ENCODE data around the gene WDR5.

The WDR5 gene

GRCh38 chr9:134176599-134176968, 40.7 kb downstream of the WDR5 start:
- POLR2A ChIA-PET, result no interaction called here
- DNase-seq (ENCODE audit: extremely low spot score), result no peak
- CTCF ChIA-PET, result interaction anchor here (0.6 to 1.7 kb wide), 3 partner anchors 14 to 1329 kb away, joined by 3 to 6 read pairs (median 4); no protein-coding TSS in a partner anchor
- TF ChIP-seq ELF4 (IDR thresholded peaks at IDR 0.05) (no peak), CTBP1 (IDR thresholded peaks at IDR 0.05; ENCODE audit: borderline replicate concordance) (no peak), SP1 (IDR thresholded peaks at IDR 0.05) (no peak), TARDBP (IDR thresholded peaks at IDR 0.05) (no peak), HDGF (IDR thresholded peaks at IDR 0.05; ENCODE audit: borderline replicate concordance) (no peak), NFRKB (IDR thresholded peaks at IDR 0.05) (no peak), BHLHE40 (IDR thresholded peaks at IDR 0.05; ENCODE audit: borderline replicate concordance) (no peak), ZNF384 (IDR thresholded peaks at IDR 0.05) (no peak), LEF1 (IDR thresholded peaks at IDR 0.05; ENCODE audit: borderline replicate concordance) (no peak), FOXA1 (IDR thresholded peaks at IDR 0.05) (no peak), FOXM1 (IDR thresholded peaks at IDR 0.05; ENCODE audit: borderline replicate concordance) (no peak), PKNOX1 (IDR thresholded peaks at IDR 0.05) (no peak), ARNT (IDR thresholded peaks at IDR 0.05) (no peak)

- CTCF ChIA-PET, result no interaction called here
- POLR2A ChIA-PET, result no interaction called here
- TF ChIP-seq ZNF384 (IDR thresholded peaks at IDR 0.05), result no peak
- no peak for TF ChIP-seq ELF4 (IDR thresholded peaks at IDR 0.05)
- TF ChIP-seq NFRKB (IDR thresholded peaks at IDR 0.05), result no peak
- no peak for DNase-seq (ENCODE audit: extremely low spot score)
These were observed 41.3 kb downstream of the WDR5 start for GRCh38 chr9:134177186-134177585.

GRCh38 chr9:134177624-134178393, 41.9 kb downstream of the WDR5 start:
- CTCF ChIA-PET, result interaction anchor here (0.6 kb wide), 1 partner anchor 185 kb away, joined by 3 read pairs; no protein-coding TSS in a partner anchor
- no peak for TF ChIP-seq FOXA1 (IDR thresholded peaks at IDR 0.05)
- TF ChIP-seq BHLHE40 (IDR thresholded peaks at IDR 0.05; ENCODE audit: borderline replicate concordance), result no peak
- no peak for TF ChIP-seq TARDBP (IDR thresholded peaks at IDR 0.05)
- TF ChIP-seq L3MBTL2 (conservative IDR thresholded peaks at IDR 0.05), result no peak
- TF ChIP-seq ZNF384 (IDR thresholded peaks at IDR 0.05), result no peak
- no peak for TF ChIP-seq FOXK2 (IDR thresholded peaks at IDR 0.05)
- no peak for TF ChIP-seq LEF1 (IDR thresholded peaks at IDR 0.05; ENCODE audit: borderline replicate concordance)
- TF ChIP-seq ELF4 (IDR thresholded peaks at IDR 0.05), result no peak
- no peak for TF ChIP-seq PKNOX1 (IDR thresholded peaks at IDR 0.05)
- no peak for TF ChIP-seq CTBP1 (IDR thresholded peaks at IDR 0.05; ENCODE audit: borderline replicate concordance)
- no peak for TF ChIP-seq HDGF (IDR thresholded peaks at IDR 0.05; ENCODE audit: borderline replicate concordance)
- TF ChIP-seq SUZ12 (IDR thresholded peaks at IDR 0.05), result no peak
- no peak for TF ChIP-seq ARNT (IDR thresholded peaks at IDR 0.05)
- TF ChIP-seq NFRKB (IDR thresholded peaks at IDR 0.05), result no peak
- no peak for TF ChIP-seq FOXM1 (IDR thresholded peaks at IDR 0.05; ENCODE audit: borderline replicate concordance)
- no peak for TF ChIP-seq SP1 (IDR thresholded peaks at IDR 0.05)
- POLR2A ChIA-PET, result no interaction called here
- DNase-seq (ENCODE audit: extremely low spot score), result no peak

- POLR2A ChIA-PET, result no interaction called here
- CTCF ChIA-PET, result interaction anchor here (0.6 to 1.5 kb wide), 2 partner anchors 7 to 185 kb away, joined by 3 to 4 read pairs; no protein-coding TSS in a partner anchor
- DNase-seq (ENCODE audit: extremely low spot score), result no peak
- no peak for TF ChIP-seq LEF1 (IDR thresholded peaks at IDR 0.05; ENCODE audit: borderline replicate concordance)
These were observed 42.5 kb downstream of the WDR5 start for GRCh38 chr9:134178394-134178767.

- CTCF ChIA-PET, result interaction anchor here (0.6 to 1.5 kb wide), 2 partner anchors 8 to 184 kb away, joined by 3 to 4 read pairs; no protein-coding TSS in a partner anchor
- TF ChIP-seq SP1 (IDR thresholded peaks at IDR 0.05) (no peak), ZNF384 (IDR thresholded peaks at IDR 0.05) (no peak), NFRKB (IDR thresholded peaks at IDR 0.05) (no peak), ARNT (IDR thresholded peaks at IDR 0.05) (no peak), L3MBTL2 (conservative IDR thresholded peaks at IDR 0.05) (no peak), FOXA1 (IDR thresholded peaks at IDR 0.05) (no peak), LEF1 (IDR thresholded peaks at IDR 0.05; ENCODE audit: borderline replicate concordance) (no peak), HDGF (IDR thresholded peaks at IDR 0.05; ENCODE audit: borderline replicate concordance) (no peak), BHLHE40 (IDR thresholded peaks at IDR 0.05; ENCODE audit: borderline replicate concordance) (no peak), CTBP1 (IDR thresholded peaks at IDR 0.05; ENCODE audit: borderline replicate concordance) (no peak), TARDBP (IDR thresholded peaks at IDR 0.05) (no peak), ELF4 (IDR thresholded peaks at IDR 0.05) (no peak), SUZ12 (IDR thresholded peaks at IDR 0.05) (no peak), PKNOX1 (IDR thresholded peaks at IDR 0.05) (no peak), FOXK2 (IDR thresholded peaks at IDR 0.05) (no peak), FOXM1 (IDR thresholded peaks at IDR 0.05; ENCODE audit: borderline replicate concordance) (no peak)
- no peak for DNase-seq (ENCODE audit: extremely low spot score)
- POLR2A ChIA-PET, result no interaction called here
These were observed 43.1 kb downstream of the WDR5 start for GRCh38 chr9:134178768-134179551.

- no peak for TF ChIP-seq BHLHE40 (IDR thresholded peaks at IDR 0.05; ENCODE audit: borderline replicate concordance)
- no peak for TF ChIP-seq LEF1 (IDR thresholded peaks at IDR 0.05; ENCODE audit: borderline replicate concordance)
- TF ChIP-seq L3MBTL2 (conservative IDR thresholded peaks at IDR 0.05), result no peak
- no peak for TF ChIP-seq ARNT (IDR thresholded peaks at IDR 0.05)
- no peak for TF ChIP-seq FOXK2 (IDR thresholded peaks at IDR 0.05)
- TF ChIP-seq HDGF (IDR thresholded peaks at IDR 0.05; ENCODE audit: borderline replicate concordance), result no peak
- no peak for TF ChIP-seq ELF4 (IDR thresholded peaks at IDR 0.05)
- TF ChIP-seq SUZ12 (IDR thresholded peaks at IDR 0.05), result no peak
- no peak for TF ChIP-seq NFRKB (IDR thresholded peaks at IDR 0.05)
- TF ChIP-seq ZNF384 (IDR thresholded peaks at IDR 0.05), result no peak
- TF ChIP-seq TARDBP (IDR thresholded peaks at IDR 0.05), result no peak
- TF ChIP-seq SP1 (IDR thresholded peaks at IDR 0.05), result no peak
- TF ChIP-seq PKNOX1 (IDR thresholded peaks at IDR 0.05), result no peak
- no peak for TF ChIP-seq CTBP1 (IDR thresholded peaks at IDR 0.05; ENCODE audit: borderline replicate concordance)
- no peak for TF ChIP-seq FOXA1 (IDR thresholded peaks at IDR 0.05)
- TF ChIP-seq FOXM1 (IDR thresholded peaks at IDR 0.05; ENCODE audit: borderline replicate concordance), result no peak
- POLR2A ChIA-PET, result no interaction called here
- no peak for DNase-seq (ENCODE audit: extremely low spot score)
- CTCF ChIA-PET, result interaction anchor here (1.5 kb wide), 1 partner anchor 8 kb away, joined by 4 read pairs; no protein-coding TSS in a partner anchor
These were observed 43.7 kb downstream of the WDR5 start for GRCh38 chr9:134179595-134179917.

All from HEK293T (cell line).